ENCODE results near the gene POLR2J.

POLR2J gene

GRCh38 chr7:102447311-102447710 is 31.4 kb downstream of the POLR2J start:
- ChIA-PET POLR2A (no interaction called here), CTCF (no interaction called here)
- TF ChIP-seq CTBP1 (IDR thresholded peaks at IDR 0.05; ENCODE audit: borderline replicate concordance): no peak
- no peak for TF ChIP-seq NFRKB (IDR thresholded peaks at IDR 0.05)
- TF ChIP-seq PKNOX1 (IDR thresholded peaks at IDR 0.05): no peak
- no peak for DNase-seq (ENCODE audit: extremely low spot score)

- no peak for DNase-seq (ENCODE audit: extremely low spot score)
- CTCF ChIA-PET: no interaction called here
- TF ChIP-seq ZNF384 (IDR thresholded peaks at IDR 0.05) (no peak), SP1 (IDR thresholded peaks at IDR 0.05) (no peak), NFRKB (IDR thresholded peaks at IDR 0.05) (no peak), ARNT (IDR thresholded peaks at IDR 0.05) (no peak), BHLHE40 (IDR thresholded peaks at IDR 0.05; ENCODE audit: borderline replicate concordance) (no peak), HDGF (IDR thresholded peaks at IDR 0.05; ENCODE audit: borderline replicate concordance) (no peak), L3MBTL2 (conservative IDR thresholded peaks at IDR 0.05) (no peak), TARDBP (IDR thresholded peaks at IDR 0.05) (no peak), LEF1 (IDR thresholded peaks at IDR 0.05; ENCODE audit: borderline replicate concordance) (no peak), FOXA1 (IDR thresholded peaks at IDR 0.05) (no peak)
- POLR2A ChIA-PET: no interaction called here
These were observed 32.1 kb downstream of the POLR2J start for GRCh38 chr7:102446387-102447156.

GRCh38 chr7:102445674-102446071 is 33.0 kb downstream of the POLR2J start:
- no peak for DNase-seq (ENCODE audit: extremely low spot score)
- ChIA-PET CTCF (no interaction called here), POLR2A (no interaction called here)
- no peak for TF ChIP-seq PKNOX1 (IDR thresholded peaks at IDR 0.05)
- no peak for TF ChIP-seq SP1 (IDR thresholded peaks at IDR 0.05)
- no peak for TF ChIP-seq NFRKB (IDR thresholded peaks at IDR 0.05)
- no peak for TF ChIP-seq HDGF (IDR thresholded peaks at IDR 0.05; ENCODE audit: borderline replicate concordance)
- TF ChIP-seq TARDBP (IDR thresholded peaks at IDR 0.05): no peak
- TF ChIP-seq CTBP1 (IDR thresholded peaks at IDR 0.05; ENCODE audit: borderline replicate concordance): no peak
- TF ChIP-seq ELF4 (IDR thresholded peaks at IDR 0.05): no peak
- TF ChIP-seq L3MBTL2 (conservative IDR thresholded peaks at IDR 0.05): no peak
- TF ChIP-seq SUZ12 (IDR thresholded peaks at IDR 0.05): no peak
- TF ChIP-seq LEF1 (IDR thresholded peaks at IDR 0.05; ENCODE audit: borderline replicate concordance): no peak

GRCh38 chr7:102444961-102445673 is 33.6 kb downstream of the POLR2J start:
- ChIA-PET POLR2A (no interaction called here), CTCF (interaction anchor here (0.6 kb wide), 1 partner anchor 186 kb away, joined by 3 read pairs; no protein-coding TSS in a partner anchor)
- no peak for TF ChIP-seq ARNT (IDR thresholded peaks at IDR 0.05)
- TF ChIP-seq NFRKB (IDR thresholded peaks at IDR 0.05): no peak
- TF ChIP-seq FOXK2 (IDR thresholded peaks at IDR 0.05): no peak
- no peak for TF ChIP-seq TARDBP (IDR thresholded peaks at IDR 0.05)
- no peak for TF ChIP-seq CTBP1 (IDR thresholded peaks at IDR 0.05; ENCODE audit: borderline replicate concordance)
- no peak for TF ChIP-seq SP1 (IDR thresholded peaks at IDR 0.05)
- no peak for TF ChIP-seq FOXA1 (IDR thresholded peaks at IDR 0.05)
- TF ChIP-seq L3MBTL2 (conservative IDR thresholded peaks at IDR 0.05): no peak
- no peak for TF ChIP-seq ELF4 (IDR thresholded peaks at IDR 0.05)
- no peak for TF ChIP-seq LEF1 (IDR thresholded peaks at IDR 0.05; ENCODE audit: borderline replicate concordance)
- TF ChIP-seq PKNOX1 (IDR thresholded peaks at IDR 0.05): no peak
- no peak for TF ChIP-seq ZNF384 (IDR thresholded peaks at IDR 0.05)
- no peak for TF ChIP-seq BHLHE40 (IDR thresholded peaks at IDR 0.05; ENCODE audit: borderline replicate concordance)
- no peak for TF ChIP-seq HDGF (IDR thresholded peaks at IDR 0.05; ENCODE audit: borderline replicate concordance)
- no peak for TF ChIP-seq SUZ12 (IDR thresholded peaks at IDR 0.05)
- TF ChIP-seq FOXM1 (IDR thresholded peaks at IDR 0.05; ENCODE audit: borderline replicate concordance): no peak
- DNase-seq (ENCODE audit: extremely low spot score): no peak

- DNase-seq (ENCODE audit: extremely low spot score): no peak
- TF ChIP-seq FOXA1 (IDR thresholded peaks at IDR 0.05) (no peak), ZNF384 (IDR thresholded peaks at IDR 0.05) (no peak), L3MBTL2 (conservative IDR thresholded peaks at IDR 0.05) (no peak), CTBP1 (IDR thresholded peaks at IDR 0.05; ENCODE audit: borderline replicate concordance) (no peak), TARDBP (IDR thresholded peaks at IDR 0.05) (no peak), FOXM1 (IDR thresholded peaks at IDR 0.05; ENCODE audit: borderline replicate concordance) (no peak), SP1 (IDR thresholded peaks at IDR 0.05) (no peak), ELF4 (IDR thresholded peaks at IDR 0.05) (no peak), HDGF (IDR thresholded peaks at IDR 0.05; ENCODE audit: borderline replicate concordance) (no peak), NFRKB (IDR thresholded peaks at IDR 0.05) (no peak)
- ChIA-PET POLR2A (no interaction called here), CTCF (no interaction called here)
These were observed 38.5 kb downstream of the POLR2J start for GRCh38 chr7:102439963-102440795.
